CD14-positive monocyte (primary cell): ENCODE measurements around the gene PBX4. TPM values are rescaled to one million over a fixed set of nuclear protein-coding genes. Genes with fewer than 3 reads are reported as not detected.

Experiments
- DNase-seq, 3 donors: peaks; one replicate each; pipeline ENCODE4 v3.0.0-alpha.2; 2011 to 2022
- H2AFZ ChIP-seq: 2 replicates; pipeline ENCODE4 v1.6.0; 2012; ENCODE audit warnings: mild to moderate bottlenecking, low read depth, low read length, inconsistent platforms; ENCODE audit not compliant: insufficient read depth, poor library complexity, severe bottlenecking
- H3K27ac ChIP-seq, 2 donors: 1 replicate in 1 of 2; 2 replicates in 1 of 2; pipeline ENCODE4 v1.5.1; 2012 to 2013; ENCODE audit warnings: low read length in 2 of 2, control low read depth in 1 of 2, inconsistent platforms in 1 of 2, low read depth in 1 of 2, mild to moderate bottlenecking in 1 of 2
- H3K27me3 ChIP-seq, 2 donors: one replicate each; pipeline versions ENCODE4 v1.6.0 to v1.6.1; 2011 to 2013; ENCODE audit warnings: low read length in 2 of 2; ENCODE audit not compliant: control insufficient read depth in 2 of 2, insufficient read depth in 2 of 2
- H3K36me3 ChIP-seq, 2 donors: replicated peaks in 1 of 2; 1 replicate in 1 of 2; 2 replicates in 1 of 2; pipeline versions ENCODE4 v1.5.1 to v1.6.1; 2012 to 2013; ENCODE audit warnings: low read length in 2 of 2, control low read depth in 1 of 2, inconsistent platforms in 1 of 2, mild to moderate bottlenecking in 1 of 2; ENCODE audit not compliant: insufficient read depth in 2 of 2, control insufficient read depth in 1 of 2
- H3K4me1 ChIP-seq, 2 donors: 1 replicate in 1 of 2; 2 replicates in 1 of 2; pipeline versions ENCODE4 v1.5.1 to v1.6.1; 2012 to 2013; ENCODE audit warnings: low read length in 2 of 2, control low read depth in 1 of 2, inconsistent platforms in 1 of 2, mild to moderate bottlenecking in 1 of 2, moderate library complexity in 1 of 2; ENCODE audit not compliant: insufficient read depth in 2 of 2, control insufficient read depth in 1 of 2
- H3K4me2 ChIP-seq: replicated peaks from 2 replicates; pipeline ENCODE3; 2012; ENCODE audit warnings: low read length, moderate library complexity, mild to moderate bottlenecking; ENCODE audit not compliant: poor library complexity, severe bottlenecking; ENCODE audit errors: extremely low read depth
- H3K4me3 ChIP-seq, 3 experiments: fragments of 200-600 bp in 1 of 3; sonication (generic) in 1 of 3; replicated peaks in 1 of 3; 1 replicate in 2 of 3; 2 replicates in 1 of 3; pipeline ENCODE4 v1.5.1; 2011 to 2013; ENCODE audit warnings: low read length in 3 of 3, mild to moderate bottlenecking in 3 of 3, control low read depth in 2 of 3, low read depth in 2 of 3, inconsistent platforms in 1 of 3, moderate library complexity in 1 of 3
- H3K79me2 ChIP-seq: 2 replicates; pipeline ENCODE4 v1.6.0; 2012; ENCODE audit warnings: mild to moderate bottlenecking, control low read depth, inconsistent platforms, low read length, moderate library complexity; ENCODE audit not compliant: insufficient read depth
- H3K9ac ChIP-seq: 2 replicates; pipeline ENCODE4 v1.6.0; 2017; ENCODE audit warnings: low read length, mild to moderate bottlenecking; ENCODE audit not compliant: insufficient read depth, poor library complexity, severe bottlenecking
- H3K9me3 ChIP-seq, 2 donors: replicated peaks in 1 of 2; 1 replicate in 1 of 2; 2 replicates in 1 of 2; pipeline versions ENCODE4 v1.5.1 to v1.6.1; 2012 to 2013; ENCODE audit warnings: low read length in 2 of 2, control low read depth in 1 of 2; ENCODE audit not compliant: control insufficient read depth in 1 of 2, insufficient read depth in 1 of 2
- H4K20me1 ChIP-seq: 2 replicates; pipeline ENCODE4 v1.6.0; 2012; ENCODE audit warnings: mild to moderate bottlenecking, low read length, control low read depth, moderate library complexity; ENCODE audit not compliant: insufficient read depth
- H3K27ac Mint-ChIP-seq, 7 donors: one replicate each; pipeline ENCODE4 v1.8.0; 2020; ENCODE audit warnings: mild to moderate bottlenecking in 7 of 7, mixed read lengths in 7 of 7, moderate library complexity in 6 of 7, inconsistent platforms in 2 of 7
- H3K27me3 Mint-ChIP-seq, 3 donors: one replicate each; pipeline ENCODE4 v1.8.0; 2021 to 2022; ENCODE audit warnings: low read depth in 3 of 3, mild to moderate bottlenecking in 3 of 3, mixed read lengths in 3 of 3, moderate library complexity in 3 of 3, inconsistent platforms in 1 of 3
- H3K36me3 Mint-ChIP-seq, 2 donors: one replicate each; pipeline ENCODE4 v1.8.0; 2020; ENCODE audit warnings: mixed read lengths in 2 of 2, inconsistent platforms in 1 of 2, mild to moderate bottlenecking in 1 of 2
- H3K4me1 Mint-ChIP-seq: one replicate; pipeline ENCODE4 v1.8.0; 2020; ENCODE audit warnings: mild to moderate bottlenecking, mixed read lengths
- H3K4me3 Mint-ChIP-seq, 2 donors: one replicate each; pipeline ENCODE4 v1.8.0; 2020; ENCODE audit warnings: mild to moderate bottlenecking in 2 of 2, mixed read lengths in 2 of 2, moderate library complexity in 1 of 2
- H3K9me3 Mint-ChIP-seq, 7 donors: one replicate each; pipeline ENCODE4 v1.8.0; 2020 to 2022; ENCODE audit warnings: mixed read lengths in 7 of 7, mild to moderate bottlenecking in 6 of 7, moderate library complexity in 6 of 7, inconsistent platforms in 2 of 7
- WGBS: methylation state at CpG from one replicate; pipeline ENCODE4 v1.1.5; 2013; ENCODE audit warnings: missing lambda C conversion rate; ENCODE audit not compliant: insufficient coverage; 5-methylcytosine and 5-hydroxymethylcytosine counted together
- intact Hi-C, 2 donors: fragments of 100-400 bp; cut with micrococcal nuclease; formaldehyde crosslinking; loops; one replicate each; pipeline versions ENCODE4 v1.15.0 to v1.15.1; 2023
- polyA plus RNA-seq, 3 donors: library from polyadenylated mRNA; depleted of rRNA in 1 of 3; unstranded in 2 of 3; stranded (reverse) in 1 of 3; fragments of 300-500 nt in 2 of 3; fragments of >200 nt in 1 of 3; fragmentation: Illumina TruSeq in 2 of 3; gene quantifications; 1 replicate in 2 of 3; 2 replicates in 1 of 3; pipeline ENCODE4 v1.2.3, GENCODE V29; 2012 to 2021
- TF ChIP-seq, protein P1 (sequence below): fragments of 200-600 bp; IDR thresholded peaks from one replicate; pipeline ENCODE4 v1.8.0; 2022; ENCODE audit warnings: antibody characterized with exemption, mild to moderate bottlenecking

PBX4 gene
- polyA plus RNA-seq, 3 donors = 2.4 TPM; not detected in 2

GRCh38 chr19:19650331-19650730 is 31.8 kb upstream of the PBX4 start:
- peaks cover 11% of the 10 kb centered on the region for H4K20me1 ChIP-seq
- intact Hi-C loops = no loop called here
- no peak overlapping the region for H3K9ac ChIP-seq
- H3K9me3 Mint-ChIP-seq = no peaks in the 10 kb centered on the region
- H3K4me2 ChIP-seq = no peak overlapping the region
- H3K4me3 Mint-ChIP-seq = no peak overlapping the region
- TF ChIP-seq, protein P1, sequence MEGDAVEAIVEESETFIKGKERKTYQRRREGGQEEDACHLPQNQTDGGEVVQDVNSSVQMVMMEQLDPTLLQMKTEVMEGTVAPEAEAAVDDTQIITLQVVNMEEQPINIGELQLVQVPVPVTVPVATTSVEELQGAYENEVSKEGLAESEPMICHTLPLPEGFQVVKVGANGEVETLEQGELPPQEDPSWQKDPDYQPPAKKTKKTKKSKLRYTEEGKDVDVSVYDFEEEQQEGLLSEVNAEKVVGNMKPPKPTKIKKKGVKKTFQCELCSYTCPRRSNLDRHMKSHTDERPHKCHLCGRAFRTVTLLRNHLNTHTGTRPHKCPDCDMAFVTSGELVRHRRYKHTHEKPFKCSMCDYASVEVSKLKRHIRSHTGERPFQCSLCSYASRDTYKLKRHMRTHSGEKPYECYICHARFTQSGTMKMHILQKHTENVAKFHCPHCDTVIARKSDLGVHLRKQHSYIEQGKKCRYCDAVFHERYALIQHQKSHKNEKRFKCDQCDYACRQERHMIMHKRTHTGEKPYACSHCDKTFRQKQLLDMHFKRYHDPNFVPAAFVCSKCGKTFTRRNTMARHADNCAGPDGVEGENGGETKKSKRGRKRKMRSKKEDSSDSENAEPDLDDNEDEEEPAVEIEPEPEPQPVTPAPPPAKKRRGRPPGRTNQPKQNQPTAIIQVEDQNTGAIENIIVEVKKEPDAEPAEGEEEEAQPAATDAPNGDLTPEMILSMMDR = no peak
- peaks cover 0 to 7% (median 2%) of the 10 kb centered on the region in 3 donors for H3K27me3 Mint-ChIP-seq
- no peaks in the 10 kb centered on the region for H3K79me2 ChIP-seq
- no peak overlapping the region for H3K4me3 ChIP-seq
- H3K9me3 ChIP-seq = no peaks in the 10 kb centered on the region
- peaks cover 83 to 100% of the 10 kb centered on the region in 2 donors for H3K36me3 Mint-ChIP-seq
- H2AFZ ChIP-seq = no peak overlapping the region
- H3K27ac Mint-ChIP-seq = peak overlapping the region in 2 of 7 donors; percentile 26 to 67
- no peaks in the 10 kb centered on the region for H3K4me1 ChIP-seq
- H3K27me3 ChIP-seq = no peaks in the 10 kb centered on the region
- H3K4me1 Mint-ChIP-seq = no peaks in the 10 kb centered on the region
- H3K27ac ChIP-seq = peak overlapping the region in 1 of 2 donors; percentile 14
- no peak for DNase-seq
- peaks cover 93 to 98% of the 10 kb centered on the region in 2 donors for H3K36me3 ChIP-seq
- 84% methylated on average over 8 of the region's 9 CpGs for WGBS

DNA sequence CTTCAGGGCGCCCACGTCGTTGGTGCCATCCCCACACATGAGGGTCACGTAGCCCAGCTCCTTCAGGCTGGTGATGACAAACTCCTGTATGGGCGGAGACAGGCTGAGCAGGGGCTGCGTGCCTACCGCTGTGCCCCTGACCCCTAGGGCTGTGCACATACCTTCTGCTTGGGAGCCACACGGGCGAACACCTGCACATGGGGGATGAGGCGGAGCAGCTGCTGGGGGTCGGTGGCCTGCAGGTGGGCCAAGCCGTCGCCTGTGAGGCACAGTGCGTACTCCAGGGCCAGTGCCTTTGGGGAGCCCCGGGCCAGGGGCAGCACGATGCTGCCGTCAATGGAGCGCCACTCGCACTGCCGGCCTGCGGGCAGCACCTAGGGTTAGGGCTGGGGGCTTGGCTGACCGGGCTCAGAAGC is 31.1 kb upstream of the PBX4 start:
- Histone ChIP-seq H3K27ac (no peak overlapping the region), H3K4me3 (no peak overlapping the region), H3K79me2 (no peaks in the 10 kb centered on the region), H3K4me1 (no peaks in the 10 kb centered on the region), H3K27me3 (no peaks in the 10 kb centered on the region), H2AFZ (no peak overlapping the region), H3K36me3 (peaks cover 92 to 97% of the 10 kb centered on the region in 2 donors), H4K20me1 (peaks cover 11% of the 10 kb centered on the region), H3K9ac (no peak overlapping the region), H3K4me2 (no peak overlapping the region), H3K9me3 (no peaks in the 10 kb centered on the region)
- peaks cover 0 to 7% (median 2%) of the 10 kb centered on the region in 3 donors for H3K27me3 Mint-ChIP-seq
- no peaks in the 10 kb centered on the region for H3K9me3 Mint-ChIP-seq
- TF ChIP-seq, protein P1 = no peak
- no peaks in the 10 kb centered on the region for H3K4me1 Mint-ChIP-seq
- peak overlapping the region in 3 of 7 donors; percentile 23 to 71 (median 59) for H3K27ac Mint-ChIP-seq
- no peak overlapping the region for H3K4me3 Mint-ChIP-seq
- over 99% methylated on average over 20 of the region's 22 CpGs for WGBS
- DNase-seq = no peak
- peaks cover 82 to 100% of the 10 kb centered on the region in 2 donors for H3K36me3 Mint-ChIP-seq
- intact Hi-C loops = no loop called here
